H1 (cell line): ENCODE measurements around the gene USP3. TPM values are rescaled to one million over a fixed set of nuclear protein-coding genes. Genes with fewer than 3 reads are reported as not detected.

Source experiments
- BRCA1 ChIP-seq: IDR thresholded peaks from 2 replicates; pipeline ENCODE4 v1.6.1; 2012; ENCODE audit warnings: low read depth, low read length, improper control_type of control experiment
- TBP ChIP-seq: IDR thresholded peaks from 2 replicates; pipeline ENCODE4 v1.6.1; 2011; ENCODE audit warnings: low read depth, low read length, improper control_type of control experiment
- polyA plus RNA-seq, 7 experiments: library from polyadenylated mRNA; depleted of rRNA in 3 of 7; stranded (reverse) in 5 of 7; unstranded in 2 of 7; fragments of >200 nt in 5 of 7; fragments of 200-250 nt in 2 of 7; gene quantifications; 1 replicate in 5 of 7; 2 replicates in 1 of 7; 4 replicates in 1 of 7; pipeline versions ENCODE4 v1.2.1 to v1.2.3, GENCODE V29; 2011 to 2013; ENCODE audit warnings: missing spikeins in 2 of 7, mixed read lengths in 2 of 7
- total RNA-seq: library from RNA; stranded (reverse); fragmentation: NEBNext Ultra II Directional; extraction: Animal tissue kit (Norgen Biotek cat#: 25700); gene quantifications from 2 replicates; pipeline ENCODE4 v1.2.1, GENCODE V29; 2021

Gene USP3
- total and polyA plus RNA-seq, 2 of the 8 experiments (the other 6 are each of a cell fraction or from before 2014, with no cell fraction given): 15.5 to 16.2 TPM

- no peak for TF ChIP-seq BRCA1
- no peak for TF ChIP-seq TBP
Measured at GRCh38 chr15:63582718-63583426, 78.5 kb downstream of the USP3 start (continued).
